GM12878 (cell line): Measurements from ENCODE around the gene FGF19.

Source experiments
- BMI1 ChIP-seq: fragments of 450-650 bp; IDR thresholded peaks from 2 replicates; pipeline ENCODE4 v1.6.1; 2016; ENCODE audit warnings: mild to moderate bottlenecking, moderate library complexity, borderline replicate concordance
- IRF5 ChIP-seq: fragments of 450-650 bp; IDR thresholded peaks from 2 replicates; pipeline ENCODE4 v1.6.1; 2017; ENCODE audit warnings: borderline replicate concordance
- POLR2A ChIP-seq: IDR thresholded peaks from 2 replicates; pipeline ENCODE4 v1.6.1; 2011; ENCODE audit warnings: low read depth, mild to moderate bottlenecking, low read length
- SIN3A ChIP-seq: IDR thresholded peaks from 2 replicates; pipeline ENCODE4 v1.6.1; 2012; ENCODE audit warnings: low read depth, low read length, improper control_type of control experiment
- SIX5 ChIP-seq: IDR thresholded peaks from 2 replicates; pipeline ENCODE4 v1.6.1; 2011; ENCODE audit warnings: mild to moderate bottlenecking, low read depth, low read length, moderate library complexity; ENCODE audit not compliant: severe bottlenecking
- SP1 ChIP-seq: IDR thresholded peaks from one replicate; pipeline ENCODE4 v1.6.1; 2011; ENCODE audit warnings: low read depth, low read length
- TF ChIP-seq, protein P1 (sequence below), 3 experiments: IDR thresholded peaks in 2 of 3; conservative IDR thresholded peaks in 1 of 3; 2 replicates each; pipeline ENCODE4 v1.5.1; 2011; ENCODE audit warnings: low read depth in 3 of 3, low read length in 3 of 3, mild to moderate bottlenecking in 3 of 3, control low read depth in 2 of 3, moderate library complexity in 2 of 3, inconsistent platforms in 1 of 3, mixed read lengths in 1 of 3; ENCODE audit not compliant: control insufficient read depth in 2 of 3, insufficient read depth in 1 of 3; ENCODE audit errors: extremely low read depth in 1 of 3

DNA sequence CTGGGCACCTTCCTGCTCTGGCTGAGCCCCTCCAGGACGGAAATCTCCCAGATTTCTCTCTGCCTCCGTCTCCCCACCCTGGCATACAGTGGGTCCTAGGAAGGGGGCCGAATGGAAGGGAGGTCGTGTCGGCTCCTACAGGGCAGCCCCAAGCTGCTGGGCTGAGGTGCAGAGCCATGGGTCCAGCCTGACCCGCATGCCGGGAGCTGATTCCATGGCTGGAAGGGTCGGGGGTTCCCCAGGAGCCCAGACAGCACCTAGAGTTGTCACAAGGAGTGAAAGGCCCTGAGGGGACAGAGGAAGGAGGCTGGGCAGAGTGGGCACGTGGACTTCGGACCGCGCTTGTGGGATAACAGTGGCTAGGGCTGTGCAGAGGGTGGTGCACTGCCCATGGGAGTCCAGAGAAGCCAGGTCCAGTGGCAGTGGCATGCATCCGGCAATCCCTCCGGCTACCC lies 46.3 kb downstream of the FGF19 start:
- TF ChIP-seq, protein P1, sequence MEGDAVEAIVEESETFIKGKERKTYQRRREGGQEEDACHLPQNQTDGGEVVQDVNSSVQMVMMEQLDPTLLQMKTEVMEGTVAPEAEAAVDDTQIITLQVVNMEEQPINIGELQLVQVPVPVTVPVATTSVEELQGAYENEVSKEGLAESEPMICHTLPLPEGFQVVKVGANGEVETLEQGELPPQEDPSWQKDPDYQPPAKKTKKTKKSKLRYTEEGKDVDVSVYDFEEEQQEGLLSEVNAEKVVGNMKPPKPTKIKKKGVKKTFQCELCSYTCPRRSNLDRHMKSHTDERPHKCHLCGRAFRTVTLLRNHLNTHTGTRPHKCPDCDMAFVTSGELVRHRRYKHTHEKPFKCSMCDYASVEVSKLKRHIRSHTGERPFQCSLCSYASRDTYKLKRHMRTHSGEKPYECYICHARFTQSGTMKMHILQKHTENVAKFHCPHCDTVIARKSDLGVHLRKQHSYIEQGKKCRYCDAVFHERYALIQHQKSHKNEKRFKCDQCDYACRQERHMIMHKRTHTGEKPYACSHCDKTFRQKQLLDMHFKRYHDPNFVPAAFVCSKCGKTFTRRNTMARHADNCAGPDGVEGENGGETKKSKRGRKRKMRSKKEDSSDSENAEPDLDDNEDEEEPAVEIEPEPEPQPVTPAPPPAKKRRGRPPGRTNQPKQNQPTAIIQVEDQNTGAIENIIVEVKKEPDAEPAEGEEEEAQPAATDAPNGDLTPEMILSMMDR (IDR thresholded peaks at IDR 0.05 in 2 of 3, conservative IDR thresholded peaks at IDR 0.05 in 1 of 3; ENCODE audit: control insufficient read depth in 2 of 3, extremely low read depth in 1 of 3, insufficient read depth in 1 of 3, low read depth in 3 of 3, low read length in 3 of 3), result no peak
- no peak for TF ChIP-seq BMI1
- no peak for TF ChIP-seq SP1
- no peak for TF ChIP-seq IRF5
- TF ChIP-seq POLR2A, result no peak
- no peak for TF ChIP-seq SIX5
- no peak for TF ChIP-seq SIN3A
